NCI-H2196 (cell line): ENCODE measurements around the gene BPIFB4.
"Not testable (repeated sequence)": the region's sequence is repeated elsewhere in the genome, so short reads cannot be mapped to it uniquely, and the experiment has no call there.

Experiments
- DNase-seq: peaks from one replicate; lab custom pipeline; 2025; ENCODE audit not compliant: unreplicated experiment; lab: John Stamatoyannopoulos, UW

The BPIFB4 gene

DNA sequence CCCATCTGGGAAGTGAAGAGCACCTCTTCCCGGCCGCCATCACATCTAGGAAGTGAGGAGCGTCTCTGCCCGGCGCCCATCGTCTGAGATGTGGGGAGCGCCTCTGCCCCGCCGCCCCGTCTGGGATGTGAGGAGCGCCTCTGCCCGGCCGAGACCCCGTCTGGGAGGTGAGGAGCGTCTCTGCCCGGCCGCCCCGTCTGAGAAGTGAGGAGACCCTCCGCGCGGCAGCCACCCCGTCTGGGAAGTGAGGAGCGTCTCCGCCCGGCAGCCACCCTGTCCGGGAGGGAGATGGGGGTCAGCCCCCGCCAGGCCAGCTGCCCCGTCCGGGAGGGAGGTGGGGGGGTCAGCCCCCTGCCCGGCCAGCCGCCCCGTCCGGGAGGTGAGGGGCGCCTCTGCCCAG lies 36.1 kb downstream of the BPIFB4 start:
- DNase-seq = not testable (repeated sequence)

DNA sequence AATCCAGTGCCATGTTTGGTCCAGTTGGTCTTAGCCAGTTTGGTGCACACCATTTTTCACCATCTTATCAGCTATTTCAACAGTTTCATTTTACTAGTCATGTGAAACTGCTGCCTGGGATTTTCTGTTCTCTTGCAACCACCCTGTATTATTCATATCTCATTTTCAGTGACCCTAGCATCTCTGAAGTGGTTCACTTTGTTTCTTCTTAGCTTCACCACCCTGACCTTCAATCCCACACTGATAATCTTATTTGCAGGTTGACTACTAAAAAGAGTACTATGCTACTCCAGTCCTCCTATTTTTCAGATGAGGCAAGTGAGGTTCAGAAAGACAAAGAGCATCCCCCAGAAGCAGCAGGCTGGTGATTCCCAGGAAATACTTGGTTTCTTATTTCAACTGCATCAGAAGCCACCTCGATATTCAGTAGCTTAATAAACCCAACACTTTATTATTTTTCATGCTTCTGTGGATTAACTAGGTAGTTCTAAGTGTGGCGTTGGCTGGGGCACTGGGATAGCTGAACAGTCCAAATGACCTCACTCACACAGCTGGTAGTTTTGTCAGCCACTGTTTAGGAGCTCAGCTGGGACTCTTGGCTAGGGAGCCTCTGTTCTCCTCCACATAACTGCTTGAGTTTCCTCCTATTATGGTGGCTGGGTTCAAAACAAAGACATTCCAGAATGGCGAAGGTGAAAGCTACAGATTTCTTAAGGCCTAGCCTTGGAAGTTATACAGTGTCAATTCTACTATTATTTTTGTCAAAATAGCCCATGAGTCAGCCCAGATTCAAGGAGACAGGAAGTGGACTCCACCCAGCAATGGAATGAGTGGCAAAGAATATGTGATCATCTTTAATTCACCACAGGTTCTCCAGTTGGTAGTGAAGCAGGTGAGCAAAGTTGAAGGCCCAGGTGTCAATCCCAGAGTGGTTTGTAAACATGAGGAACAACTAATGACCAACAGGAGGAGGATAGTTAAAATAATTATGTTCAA lies 40.6 kb downstream of the BPIFB4 start:
- DNase-seq = no peak

DNA sequence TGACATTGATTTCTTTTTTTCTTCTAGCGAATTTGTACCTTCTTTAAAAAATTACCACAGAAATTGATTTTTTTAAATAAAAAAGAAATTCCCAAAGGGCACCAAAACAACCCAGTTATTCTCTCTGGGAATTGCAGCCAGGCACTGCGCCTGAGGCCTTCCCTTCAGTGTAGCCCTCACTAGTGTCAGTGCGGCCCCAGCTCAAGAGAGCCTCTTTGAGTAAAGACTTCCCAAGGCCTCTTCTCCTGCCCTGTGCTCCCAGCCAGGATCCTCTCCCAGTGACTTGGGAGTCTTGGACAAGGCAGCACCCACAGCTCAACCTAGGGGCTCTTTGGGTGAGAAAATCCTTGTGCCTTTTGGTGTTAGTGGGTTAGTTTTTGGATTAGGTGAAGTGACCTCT lies 41.5 kb downstream of the BPIFB4 start:
- DNase-seq = no peak

DNA sequence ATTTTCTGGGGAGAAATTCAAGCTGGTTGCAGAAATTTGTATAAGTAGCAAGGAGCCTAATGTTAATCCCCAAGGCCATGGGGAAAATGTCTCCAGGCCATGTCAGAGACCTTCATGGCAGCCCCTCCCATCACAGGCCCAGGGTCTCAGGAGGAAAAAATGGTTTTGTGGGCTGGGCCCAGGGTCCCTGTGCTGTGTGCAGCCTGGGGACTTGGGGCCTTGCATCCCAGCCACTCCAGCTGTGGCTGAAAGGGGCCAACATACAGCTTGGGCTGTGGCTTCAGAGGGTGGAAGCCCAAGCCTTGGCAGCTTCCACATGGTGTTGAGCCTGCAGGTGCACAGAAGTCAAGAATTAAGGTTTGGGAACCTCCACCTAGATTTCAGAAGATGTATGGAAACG lies 42.9 kb downstream of the BPIFB4 start:
- not testable (repeated sequence) for DNase-seq

DNA sequence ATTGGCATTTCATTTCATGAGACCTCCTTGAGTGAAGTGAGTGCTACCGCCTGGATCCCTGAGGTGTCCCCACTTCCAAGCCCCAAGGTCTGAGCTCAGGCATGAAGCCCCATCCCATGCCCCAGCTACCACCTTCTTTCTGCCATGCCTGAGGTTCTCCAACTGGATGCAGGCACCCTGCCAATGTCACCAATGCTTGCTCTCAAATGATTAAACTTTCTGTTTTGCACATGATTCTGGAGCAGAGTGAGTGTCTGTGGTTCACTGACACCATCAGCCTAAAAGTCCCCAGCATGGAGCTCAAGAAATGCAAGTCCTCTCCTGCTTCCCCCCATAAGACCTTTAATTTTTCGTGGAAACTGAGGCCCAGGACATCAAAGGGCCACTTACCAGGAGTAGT lies 44.8 kb downstream of the BPIFB4 start:
- no peak for DNase-seq

DNA sequence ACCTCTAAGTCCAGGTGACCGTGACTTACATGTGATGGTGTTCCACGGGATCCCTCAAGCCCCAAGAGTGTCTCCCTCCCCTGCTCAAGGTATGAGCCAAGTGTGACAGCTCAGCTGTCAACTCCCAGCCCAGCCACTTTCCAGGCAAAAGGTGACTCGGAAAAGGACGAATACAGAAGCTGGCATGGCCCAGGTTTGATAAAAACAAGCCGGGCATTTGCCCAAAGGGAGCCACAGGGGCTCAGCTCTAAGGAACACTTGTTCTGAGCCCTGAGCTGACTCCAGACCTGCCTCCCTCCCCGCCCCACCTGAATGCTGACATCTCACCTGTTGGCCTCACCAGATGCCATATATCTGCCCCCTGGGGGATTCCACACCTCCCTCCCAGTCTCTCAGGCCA lies 45.6 kb downstream of the BPIFB4 start:
- no peak for DNase-seq

DNA sequence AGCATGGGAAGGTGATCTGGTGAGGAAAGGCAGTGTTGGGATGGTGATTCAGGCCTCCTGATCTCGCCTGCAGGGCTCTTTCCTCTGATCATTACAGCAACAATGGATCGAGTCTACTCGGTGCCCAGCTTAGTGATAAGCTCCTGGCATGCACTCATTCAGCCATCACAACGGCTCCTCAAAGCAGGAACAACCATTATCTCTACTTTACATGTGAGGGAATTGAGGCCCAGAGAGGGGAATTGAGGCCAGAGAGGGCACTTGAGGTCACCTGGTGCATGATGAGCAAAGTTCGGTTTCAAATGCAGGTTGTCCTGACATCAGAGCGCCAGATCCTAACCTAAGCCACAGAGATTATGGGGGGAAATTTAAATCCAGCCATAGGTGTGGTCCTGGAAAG lies 46.5 kb downstream of the BPIFB4 start:
- DNase-seq = no peak

DNA sequence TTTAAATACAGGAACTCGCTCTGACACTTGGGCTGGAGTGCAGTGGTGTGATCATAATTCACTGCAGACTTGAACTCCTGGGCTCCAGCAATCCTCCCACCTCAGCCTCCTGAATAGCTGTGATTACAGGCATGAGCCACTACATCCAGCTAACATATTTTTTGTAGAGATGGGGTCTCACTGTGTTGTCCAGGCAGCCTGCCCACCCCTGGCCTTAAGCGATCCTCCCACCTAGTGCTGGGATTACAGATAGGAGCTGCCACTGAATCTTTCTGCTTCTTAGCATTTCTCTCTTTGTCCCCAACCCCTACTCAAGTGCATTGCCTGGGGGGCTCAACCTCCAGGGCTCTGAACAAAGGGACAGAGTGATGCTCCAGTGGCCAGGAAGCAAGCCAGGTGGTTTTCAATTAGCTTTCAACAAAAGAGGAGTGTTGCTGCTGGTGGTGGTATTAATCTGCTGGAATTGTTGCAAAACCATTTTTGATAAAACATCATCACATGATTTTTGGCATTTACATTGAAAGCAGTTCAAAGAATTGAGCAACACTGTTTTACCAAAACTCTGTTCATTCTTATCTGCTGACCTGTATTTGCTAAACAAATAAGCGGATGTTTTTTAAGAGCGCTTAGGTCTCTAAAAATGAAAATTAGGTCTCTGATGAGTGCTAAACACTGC lies 48.1 kb downstream of the BPIFB4 start:
- DNase-seq = peak; percentile 31

DNA sequence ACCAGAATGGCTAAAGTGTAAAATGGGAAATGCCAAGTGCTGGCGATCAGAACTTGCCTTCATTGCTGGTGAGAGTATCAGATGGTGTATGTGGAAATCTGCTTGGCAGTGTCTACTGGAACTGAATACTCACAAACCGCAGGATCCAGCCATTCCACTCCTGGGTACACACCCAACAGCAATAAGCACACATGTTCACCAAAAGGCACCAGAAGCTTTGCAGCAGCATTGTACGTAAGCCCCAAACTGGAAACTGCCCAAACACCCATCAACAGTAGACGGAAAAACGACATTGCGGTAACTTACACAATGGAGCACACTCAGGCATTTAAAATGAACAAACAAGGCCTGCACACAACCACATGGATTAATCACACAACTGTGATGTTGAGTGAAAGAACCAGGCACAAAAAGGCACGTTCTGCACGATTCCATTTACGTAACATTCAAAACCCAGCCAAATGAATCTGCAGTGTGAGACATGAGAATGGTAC lies 51.2 kb downstream of the BPIFB4 start:
- no peak for DNase-seq

DNA sequence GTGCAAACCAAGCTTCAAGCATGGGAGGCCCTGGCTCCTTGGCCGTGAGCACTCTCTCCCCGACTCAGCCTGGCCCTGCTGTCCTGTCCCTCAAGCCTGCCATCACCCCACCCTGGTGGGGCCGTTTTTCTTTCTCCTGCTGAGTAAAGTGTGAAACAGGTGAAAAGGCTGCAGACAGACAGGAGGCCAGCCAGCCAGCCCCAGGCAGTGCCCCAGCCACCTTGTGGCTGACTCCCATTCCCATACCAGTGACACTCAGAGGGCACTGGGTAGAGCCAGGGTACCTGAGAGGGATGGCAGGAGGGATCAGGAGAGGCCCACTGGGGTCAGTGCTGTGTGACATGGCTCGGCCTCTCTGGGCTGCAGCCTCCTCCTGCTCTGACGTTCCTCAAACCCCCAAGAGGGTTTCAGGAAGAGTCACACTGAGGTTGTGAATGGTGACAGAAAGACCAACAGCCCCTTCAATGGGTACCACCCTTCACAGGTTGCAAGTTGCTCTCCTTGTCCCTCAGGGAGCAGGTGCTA lies 52.6 kb downstream of the BPIFB4 start:
- no peak for DNase-seq

DNA sequence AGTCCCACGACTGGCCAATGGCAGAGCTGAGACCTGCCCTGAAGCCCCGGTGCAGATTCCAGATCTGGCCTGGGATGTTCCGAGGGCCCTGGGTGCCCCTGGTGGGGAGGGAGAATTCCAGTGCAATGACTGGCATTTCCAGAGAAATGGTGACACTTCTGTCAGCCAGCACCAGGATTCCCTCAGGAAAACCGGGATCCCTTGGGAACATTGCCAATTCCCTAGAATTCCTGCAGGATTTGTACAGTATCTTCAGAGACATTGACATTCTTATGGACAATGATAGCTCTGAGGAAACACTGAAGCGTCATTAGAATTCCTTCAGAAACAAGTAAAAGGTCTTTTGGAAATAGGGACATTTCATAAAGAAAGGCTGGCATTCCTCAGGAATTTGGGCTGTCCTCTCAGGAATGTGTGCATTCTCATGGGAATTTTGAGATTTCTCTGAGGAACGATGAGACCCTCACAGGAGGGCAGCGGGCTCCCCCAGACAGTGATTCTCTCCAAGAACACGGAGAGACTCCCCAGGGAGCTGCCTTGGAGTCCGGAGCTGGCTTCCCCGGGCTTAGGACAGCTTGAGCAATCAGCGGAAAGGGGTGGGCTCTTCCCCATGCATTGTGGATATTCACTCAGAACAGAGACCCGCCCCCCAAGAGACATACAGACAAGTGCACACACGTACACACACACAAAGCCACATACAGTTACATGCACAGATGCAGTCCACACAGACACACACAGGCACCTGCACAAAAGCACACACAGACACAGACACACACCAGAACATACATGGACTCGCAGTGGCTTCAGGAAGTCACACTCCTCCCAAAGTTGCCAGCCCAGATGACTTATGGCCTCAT lies 53.3 kb downstream of the BPIFB4 start:
- no peak for DNase-seq

DNA sequence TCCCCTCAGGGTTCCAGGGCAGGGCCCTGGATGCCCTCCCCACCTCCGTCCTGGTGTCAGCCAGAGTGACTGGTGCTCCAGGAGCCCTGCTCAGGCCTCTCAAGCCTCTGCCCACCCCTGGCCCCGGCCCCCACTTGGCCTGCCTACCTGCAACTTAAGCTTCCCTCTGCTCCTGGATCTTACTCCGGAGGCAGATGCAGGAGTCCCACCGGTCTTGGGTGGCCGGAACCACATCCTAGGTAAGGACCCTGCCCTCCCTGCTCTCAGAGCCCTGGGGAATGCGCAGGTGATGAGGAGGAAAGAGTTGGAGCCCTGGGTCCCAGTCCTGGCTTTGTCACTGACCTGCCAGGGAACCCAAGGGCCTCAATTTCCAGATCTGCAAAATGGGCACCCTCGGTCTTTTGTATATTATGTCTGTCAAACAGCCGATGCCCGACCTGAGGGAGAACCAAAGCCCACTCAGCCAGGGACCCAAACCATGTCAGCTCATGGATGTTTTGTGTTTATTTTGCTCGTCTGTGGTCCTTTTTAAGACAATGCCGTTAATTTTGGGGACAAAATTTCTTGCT lies 54.0 kb downstream of the BPIFB4 start:
- no peak for DNase-seq

DNA sequence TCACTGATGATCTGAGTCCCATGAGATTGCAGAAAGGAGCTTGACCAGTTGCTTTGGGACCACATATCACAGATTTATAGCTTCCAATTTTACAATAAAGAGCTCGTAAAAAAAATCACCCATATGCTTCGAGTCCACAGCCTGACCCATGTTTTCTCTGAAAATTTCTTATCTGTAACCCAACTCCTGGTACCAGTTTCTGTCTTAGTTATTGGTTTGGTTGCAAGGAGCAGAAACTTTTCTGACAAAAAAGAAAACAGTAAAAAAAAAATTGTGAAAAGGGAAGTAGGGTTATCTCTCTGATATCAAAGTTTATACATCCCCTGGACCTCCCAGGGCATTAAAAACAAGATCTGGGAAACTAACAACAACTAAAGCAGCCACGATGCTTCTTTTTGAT lies 57.8 kb downstream of the BPIFB4 start:
- DNase-seq = no peak

DNA sequence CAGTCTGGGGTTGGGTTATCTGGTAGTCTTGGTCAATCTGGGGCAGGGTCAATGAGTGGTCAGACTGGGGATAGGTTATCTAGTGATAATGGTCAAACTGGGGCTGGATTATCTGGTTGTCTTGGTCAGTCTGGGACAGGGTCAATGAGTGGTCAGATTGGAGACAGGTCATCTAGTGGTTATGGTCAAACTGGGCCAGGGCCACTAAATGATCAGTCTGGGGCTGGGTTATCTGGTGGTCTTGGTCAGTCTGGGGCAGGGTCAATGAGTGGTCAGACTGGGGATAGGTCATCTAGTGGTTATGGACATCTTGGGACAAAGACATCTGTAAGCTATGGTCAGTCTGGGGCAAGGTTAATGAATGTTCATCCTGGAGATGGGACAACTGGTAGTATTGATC lies 60.0 kb downstream of the BPIFB4 start:
- no peak for DNase-seq

DNA sequence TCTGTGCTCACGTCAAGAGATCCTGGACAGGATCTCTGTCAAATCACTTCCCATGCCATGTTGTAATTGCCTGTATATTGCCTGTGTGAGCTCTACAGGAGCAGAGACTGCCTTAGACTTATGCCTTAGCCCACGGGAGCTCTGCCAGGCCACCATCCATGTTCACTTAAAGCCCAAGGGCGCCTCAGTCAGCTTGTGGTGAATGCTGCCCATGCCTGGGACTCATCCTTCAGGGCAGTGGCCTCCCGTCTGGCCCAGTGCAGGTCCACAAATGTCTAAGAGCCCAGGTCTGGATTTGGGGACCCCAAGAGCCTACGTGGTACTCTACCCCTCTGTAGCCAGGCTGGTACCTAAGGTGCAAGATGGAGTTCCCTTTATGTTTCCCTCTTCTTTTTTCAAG lies 66.1 kb downstream of the BPIFB4 start:
- no peak for DNase-seq

DNA sequence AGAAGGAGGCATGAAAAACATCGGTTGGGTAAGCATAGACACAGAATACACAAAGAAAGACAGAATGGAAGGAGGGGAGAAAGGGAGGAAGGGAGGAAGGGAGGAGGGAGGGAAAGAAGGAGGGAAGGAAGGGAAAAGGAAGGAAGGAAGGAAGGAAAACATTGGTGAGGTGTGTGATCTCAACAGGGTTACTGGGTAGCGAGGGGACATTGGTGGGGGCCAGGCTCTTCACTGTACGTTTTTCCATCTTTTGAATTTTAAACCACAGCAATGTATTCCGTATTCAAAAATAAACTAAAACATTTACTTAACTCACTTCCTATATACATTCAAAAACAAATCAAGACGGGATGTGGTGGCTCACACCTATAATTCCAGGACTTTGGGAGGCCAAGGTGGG lies 67.9 kb downstream of the BPIFB4 start:
- no peak for DNase-seq

DNA sequence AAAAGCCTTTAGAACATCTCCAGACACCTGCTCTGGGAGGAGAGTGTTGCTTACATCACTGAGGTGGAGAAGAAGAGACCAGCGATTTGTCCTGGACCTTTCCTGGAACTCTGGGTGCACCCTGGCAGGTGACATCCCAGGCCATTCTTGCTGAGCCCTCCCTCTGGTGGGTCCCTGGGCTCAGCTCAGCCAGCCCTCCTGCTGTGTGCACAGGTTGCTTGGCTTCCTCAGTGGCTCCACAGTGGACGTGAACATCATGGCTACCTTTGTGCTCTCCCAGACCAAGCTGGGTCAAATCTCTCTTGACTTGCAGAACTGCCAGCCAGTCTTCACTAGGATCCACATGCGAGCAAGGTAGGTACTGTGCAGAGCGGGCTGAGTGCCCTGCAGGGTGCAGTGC lies 68.6 kb downstream of the BPIFB4 start:
- DNase-seq = no peak

DNA sequence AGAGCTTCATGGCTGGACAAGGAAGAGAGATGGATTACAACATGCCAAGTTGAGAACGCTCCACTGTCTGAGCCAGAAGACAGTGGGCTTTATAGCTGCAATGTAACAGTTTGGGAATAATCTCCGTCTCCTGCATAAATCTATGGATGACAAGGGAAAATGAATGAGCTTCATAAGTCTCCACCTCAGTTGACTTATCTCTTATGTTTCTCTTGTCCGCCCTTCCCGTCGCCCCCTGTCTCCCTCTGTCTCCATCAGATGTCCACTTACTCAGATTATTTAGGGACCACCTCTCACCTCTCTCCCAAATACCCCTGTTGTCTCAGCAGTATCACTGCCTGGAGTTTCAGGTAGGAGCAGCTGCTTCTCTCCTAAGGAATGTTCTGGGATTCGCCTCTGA lies 74.8 kb downstream of the BPIFB4 start:
- DNase-seq = no peak

DNA sequence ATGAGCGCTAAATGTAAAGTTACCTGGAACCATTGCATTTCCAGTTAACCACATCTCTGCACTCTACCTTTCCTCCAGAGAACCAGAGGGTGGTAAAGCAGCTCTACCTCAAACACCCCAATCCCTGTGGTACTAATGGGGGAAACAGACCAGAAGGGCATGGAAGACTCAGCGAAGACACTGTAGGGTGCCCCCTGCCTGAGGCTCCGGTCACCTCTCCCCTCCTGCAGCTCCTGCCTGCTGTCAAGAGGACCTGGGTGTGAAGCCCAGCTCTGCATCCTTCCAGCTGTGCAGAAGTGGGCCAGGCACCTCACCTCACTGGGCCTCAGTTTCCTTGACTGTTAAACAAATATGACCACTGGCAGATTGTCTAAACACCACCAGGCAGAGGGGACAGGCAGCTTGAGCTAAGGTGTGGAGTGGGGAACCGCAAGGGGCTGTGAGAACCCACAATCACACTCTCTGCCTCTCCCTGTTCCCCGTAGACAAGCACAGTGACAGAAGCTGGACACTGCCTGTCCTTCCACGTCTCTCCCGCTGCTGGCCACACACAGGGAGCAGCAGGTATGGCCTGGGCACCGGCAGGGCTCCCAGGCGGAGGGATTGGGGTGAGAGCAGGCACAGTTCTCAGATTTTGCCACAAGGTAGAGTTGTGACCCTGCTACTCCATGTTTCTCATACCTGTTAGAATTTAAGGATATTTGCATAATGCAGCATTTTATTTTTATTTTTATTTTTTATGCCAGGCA lies 79.4 kb downstream of the BPIFB4 start:
- DNase-seq = no peak

DNA sequence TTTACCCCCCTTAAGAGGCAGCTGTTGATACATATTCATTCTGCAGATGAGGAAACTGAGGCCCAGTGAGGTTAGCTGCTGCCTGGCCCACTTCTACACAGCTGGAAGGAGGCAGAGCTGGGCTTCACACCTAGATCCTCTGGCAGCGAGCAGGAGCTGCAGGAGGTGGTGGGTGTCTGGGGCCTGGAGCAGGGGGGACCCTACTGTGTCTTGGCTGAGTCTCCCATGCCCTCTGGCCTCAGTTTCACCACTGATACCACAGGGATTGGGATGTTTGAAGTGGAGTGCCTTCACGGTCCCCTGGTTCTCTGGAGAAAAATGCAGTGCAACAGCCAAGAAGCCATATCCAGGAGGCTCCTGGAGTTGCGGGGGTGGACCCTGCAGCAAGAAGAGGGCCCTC lies 80.3 kb downstream of the BPIFB4 start:
- DNase-seq = no peak
